Activated T-helper 17 cell treated with anti-CD3 and anti-CD28 coated beads, Interleukin-2, amount 50 U/mL, for 72 hours (primary cell): Measurements from ENCODE around the gene TSPAN6. TPM values are rescaled to one million over a fixed set of nuclear protein-coding genes. Genes with fewer than 3 reads are reported as not detected.
A peak's percentile ranks its signal among the peaks of the same experiment; 100 is the strongest.

Source experiments
- ATAC-seq: fragments of 150-1000 bp; cut with Tn5 transposase; replicated peaks from 2 replicates; pipeline ENCODE4 v1.10.0; 2021; ENCODE audit warnings: mild to moderate bottlenecking, moderate library complexity
- H3K27ac Mint-ChIP-seq: one replicate; pipeline ENCODE4 v1.8.0; 2022; ENCODE audit warnings: mixed read lengths
- H3K27me3 Mint-ChIP-seq: one replicate; pipeline ENCODE4 v1.8.0; 2022; ENCODE audit warnings: mixed read lengths
- H3K36me3 Mint-ChIP-seq: one replicate; pipeline ENCODE4 v1.8.0; 2022; ENCODE audit warnings: low read depth, mild to moderate bottlenecking, mixed read lengths
- H3K4me1 Mint-ChIP-seq: one replicate; pipeline ENCODE4 v1.8.0; 2022; ENCODE audit warnings: mixed read lengths
- H3K4me3 Mint-ChIP-seq: one replicate; pipeline ENCODE4 v1.8.0; 2022; ENCODE audit warnings: mild to moderate bottlenecking, mixed read lengths
- H3K9me3 Mint-ChIP-seq: one replicate; pipeline ENCODE4 v1.8.0; 2022; ENCODE audit warnings: mixed read lengths
- total RNA-seq, 2 donors: library from RNA; stranded (reverse); gene quantifications; one replicate each; pipeline ENCODE4 v1.2.3, GENCODE V29; 2022

Gene TSPAN6
- total RNA-seq, 2 donors from 2014 or later = not detected

DNA sequence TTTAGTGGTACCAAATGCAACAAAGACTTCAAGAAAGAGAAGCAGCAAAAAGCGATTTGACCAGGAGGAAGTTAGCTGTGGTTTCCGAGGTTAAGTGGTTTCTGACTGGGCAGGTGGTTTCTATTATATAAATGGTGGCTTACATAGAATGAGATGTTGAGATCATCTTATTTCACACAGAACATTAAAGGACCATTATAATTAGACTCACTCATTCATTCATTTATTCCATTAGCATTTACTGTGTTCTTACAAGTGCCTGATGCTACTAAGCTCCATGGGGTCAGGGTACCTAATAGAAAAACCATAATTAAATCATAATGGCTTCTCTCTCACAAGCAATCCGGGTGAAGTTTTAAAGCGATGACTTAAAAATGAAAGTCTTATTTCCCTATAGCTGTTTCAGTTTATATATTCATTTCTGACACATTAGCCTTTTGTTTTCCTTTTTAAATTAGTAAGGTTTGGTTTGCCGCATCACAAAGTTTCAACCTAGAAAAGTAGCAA is 10.6 kb downstream of the TSPAN6 start:
- H3K27me3 Mint-ChIP-seq = no peaks in the 10 kb centered on the region
- peaks cover 8% of the 10 kb centered on the region for H3K4me1 Mint-ChIP-seq
- H3K36me3 Mint-ChIP-seq = no peaks in the 10 kb centered on the region
- peak overlapping the region; percentile 12 for H3K27ac Mint-ChIP-seq
- no peaks in the 10 kb centered on the region for H3K9me3 Mint-ChIP-seq
- H3K4me3 Mint-ChIP-seq = peak overlapping the region; percentile 26
- ATAC-seq = peak; percentile 64

DNA sequence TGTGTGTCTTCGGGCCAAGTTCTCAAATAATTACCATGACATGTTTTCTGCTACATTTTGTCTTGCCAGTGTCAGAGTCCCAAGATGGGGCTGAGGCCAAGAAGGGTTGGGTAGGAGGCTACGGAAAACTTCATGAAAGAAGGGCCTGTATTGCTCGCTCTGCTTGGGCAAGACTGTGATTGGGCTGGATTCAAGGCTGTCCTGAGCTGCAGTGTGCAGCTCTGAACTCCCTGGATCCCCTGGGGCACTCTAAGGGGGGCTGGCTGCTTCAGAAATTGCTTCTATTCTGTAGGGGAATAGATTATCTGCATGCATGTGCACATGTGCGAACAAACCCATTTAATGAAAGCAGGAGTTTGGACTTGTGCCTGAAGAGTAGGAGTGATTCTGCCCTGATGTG is 13.6 kb downstream of the TSPAN6 start:
- Mint-ChIP-seq H3K4me3 (no peak overlapping the region), H3K36me3 (no peaks in the 10 kb centered on the region), H3K4me1 (peaks cover 8% of the 10 kb centered on the region), H3K9me3 (no peaks in the 10 kb centered on the region), H3K27ac (no peak overlapping the region), H3K27me3 (no peaks in the 10 kb centered on the region)
- no peak for ATAC-seq

DNA sequence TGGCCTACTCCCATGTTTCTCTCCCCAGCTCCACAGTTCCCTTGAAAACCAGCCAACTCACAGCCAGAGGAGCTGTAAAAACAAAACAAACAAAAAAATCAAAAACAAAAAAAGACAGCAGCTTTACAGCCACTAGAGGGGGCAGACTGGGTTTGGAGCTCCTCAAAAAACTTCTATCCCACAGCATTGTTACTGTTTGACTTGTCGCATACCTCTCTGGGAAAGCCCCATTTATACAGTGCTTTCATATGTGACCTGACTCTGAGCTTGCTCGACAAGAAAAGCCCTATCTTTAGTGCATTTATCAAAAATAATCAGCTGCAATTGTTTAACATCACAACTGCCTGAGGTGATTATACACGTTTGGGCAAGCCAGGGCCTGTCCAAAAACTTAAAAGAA is 21.6 kb downstream of the TSPAN6 start:
- Mint-ChIP-seq H3K9me3 (no peaks in the 10 kb centered on the region), H3K36me3 (no peaks in the 10 kb centered on the region), H3K27me3 (peaks cover 12% of the 10 kb centered on the region), H3K4me1 (no peaks in the 10 kb centered on the region), H3K27ac (no peak overlapping the region), H3K4me3 (no peak overlapping the region)
- peak; percentile 85 for ATAC-seq

DNA sequence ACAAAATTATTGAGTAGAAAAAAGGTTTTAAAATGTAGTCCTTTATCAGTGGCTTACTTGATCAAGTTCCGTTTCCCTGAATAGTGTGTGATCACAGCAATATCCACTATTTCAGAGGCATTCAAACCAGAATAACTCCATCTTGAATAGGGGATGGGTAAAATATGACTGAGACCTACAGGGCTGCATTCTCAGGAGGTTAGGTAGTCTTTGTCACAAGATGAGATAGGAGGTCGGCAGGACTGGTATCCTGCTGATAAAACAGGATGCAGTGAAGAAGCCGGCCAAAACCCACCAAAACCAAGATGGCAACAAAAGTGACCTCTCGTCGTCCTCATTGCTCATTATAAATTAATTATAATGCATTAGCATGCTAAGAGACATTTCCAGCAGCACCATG is 24.7 kb downstream of the TSPAN6 start:
- no peak for ATAC-seq
- Mint-ChIP-seq H3K27ac (no peak overlapping the region), H3K36me3 (no peaks in the 10 kb centered on the region), H3K9me3 (no peaks in the 10 kb centered on the region), H3K4me1 (no peaks in the 10 kb centered on the region), H3K4me3 (no peak overlapping the region), H3K27me3 (peaks cover 9% of the 10 kb centered on the region)

DNA sequence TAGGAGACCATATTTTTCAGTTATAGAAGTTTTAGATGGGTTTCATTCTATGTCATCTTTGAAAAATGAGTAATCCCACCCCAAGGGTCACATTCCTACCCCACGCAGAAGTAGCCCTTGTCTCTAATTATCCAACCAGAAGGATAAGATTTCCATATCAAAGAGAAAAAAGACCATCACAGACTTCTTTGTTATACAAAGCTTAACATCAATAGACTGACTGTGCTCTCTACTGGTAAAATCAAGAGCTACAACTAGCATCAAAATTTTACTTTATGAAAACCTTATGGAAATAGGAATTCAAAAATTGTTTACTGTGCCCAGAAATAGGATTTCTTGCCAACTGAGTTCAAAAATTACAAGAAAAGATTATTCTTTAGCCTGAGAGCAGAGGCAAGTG is 27.0 kb downstream of the TSPAN6 start:
- Mint-ChIP-seq H3K4me1 (no peaks in the 10 kb centered on the region), H3K27me3 (peaks cover 9% of the 10 kb centered on the region)

DNA sequence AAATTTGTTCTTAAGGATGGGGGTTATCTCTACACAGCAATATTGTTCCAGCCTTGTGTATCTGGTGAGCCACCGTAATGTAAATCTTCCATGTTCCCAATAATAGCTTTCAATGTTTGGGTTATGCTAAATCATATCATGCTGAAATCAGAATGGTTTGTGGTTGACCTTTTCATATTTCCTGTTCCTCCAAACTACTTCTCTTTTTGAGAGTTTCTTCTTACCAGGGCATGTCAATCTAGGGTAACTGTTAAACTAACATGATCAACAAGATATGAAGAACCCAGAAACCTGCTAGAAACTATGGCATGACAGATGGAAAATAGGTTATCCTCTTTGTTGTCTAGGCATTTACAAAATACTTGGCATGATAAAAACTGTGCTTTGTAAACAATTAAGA is 29.9 kb downstream of the TSPAN6 start:
- H3K27ac Mint-ChIP-seq = no peak overlapping the region
- no peaks in the 10 kb centered on the region for H3K9me3 Mint-ChIP-seq
- no peak overlapping the region for H3K4me3 Mint-ChIP-seq
- peak; percentile 21 for ATAC-seq
- no peaks in the 10 kb centered on the region for H3K36me3 Mint-ChIP-seq
- no peaks in the 10 kb centered on the region for H3K4me1 Mint-ChIP-seq
- no peaks in the 10 kb centered on the region for H3K27me3 Mint-ChIP-seq

More for the DNA sequence above, 27.0 kb downstream of the TSPAN6 start:
- H3K27ac Mint-ChIP-seq = no peak overlapping the region
- no peak for ATAC-seq
- no peaks in the 10 kb centered on the region for H3K36me3 Mint-ChIP-seq
- no peak overlapping the region for H3K4me3 Mint-ChIP-seq
- no peaks in the 10 kb centered on the region for H3K9me3 Mint-ChIP-seq

DNA sequence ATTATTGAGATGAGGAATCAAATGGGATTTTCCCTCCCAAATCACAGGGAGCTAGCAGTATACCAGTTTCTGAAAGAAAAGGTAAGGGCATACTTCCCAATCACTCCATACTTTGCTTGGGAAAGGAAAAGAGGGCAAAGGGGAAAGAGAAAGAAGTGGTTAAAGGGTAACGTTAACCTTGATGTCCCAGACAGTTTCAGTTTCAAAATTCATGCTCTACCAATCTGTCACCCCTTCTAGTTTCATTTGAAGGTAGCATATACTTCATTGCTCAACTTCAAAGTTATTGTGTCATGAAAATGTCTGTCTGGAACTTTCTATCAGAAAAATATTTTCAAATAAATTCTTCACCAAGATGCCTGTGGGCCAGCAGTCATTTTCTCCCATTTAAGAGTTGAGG is 35.8 kb downstream of the TSPAN6 start:
- H3K27me3 Mint-ChIP-seq = no peaks in the 10 kb centered on the region

DNA sequence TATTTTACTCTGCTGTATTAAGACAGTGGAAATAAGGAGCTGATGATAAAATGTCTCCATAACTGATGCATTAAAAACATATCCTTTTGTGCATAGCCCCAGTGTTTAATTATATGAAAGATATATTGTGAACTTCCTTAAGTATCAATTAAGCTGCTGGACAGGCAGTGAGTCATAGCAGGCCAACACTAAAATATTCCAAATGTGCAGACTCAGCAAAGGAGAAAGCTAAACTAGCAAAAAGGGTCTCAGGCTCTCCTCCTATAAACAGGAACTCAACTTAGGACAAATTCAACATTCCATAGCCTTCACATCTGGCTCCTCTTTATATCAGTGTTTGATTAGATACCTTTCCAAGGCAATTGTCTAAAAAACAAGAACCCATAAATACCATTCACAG is 36.3 kb downstream of the TSPAN6 start:
- no peaks in the 10 kb centered on the region for H3K27me3 Mint-ChIP-seq
- no peaks in the 10 kb centered on the region for H3K4me1 Mint-ChIP-seq
- no peaks in the 10 kb centered on the region for H3K36me3 Mint-ChIP-seq
- no peak for ATAC-seq
- no peaks in the 10 kb centered on the region for H3K9me3 Mint-ChIP-seq
- H3K27ac Mint-ChIP-seq = no peak overlapping the region
- no peak overlapping the region for H3K4me3 Mint-ChIP-seq

More for the DNA sequence above, 35.8 kb downstream of the TSPAN6 start:
- Mint-ChIP-seq H3K27ac (no peak overlapping the region), H3K4me3 (no peak overlapping the region), H3K36me3 (no peaks in the 10 kb centered on the region), H3K9me3 (no peaks in the 10 kb centered on the region), H3K4me1 (no peaks in the 10 kb centered on the region)
- ATAC-seq = peak; percentile 46

DNA sequence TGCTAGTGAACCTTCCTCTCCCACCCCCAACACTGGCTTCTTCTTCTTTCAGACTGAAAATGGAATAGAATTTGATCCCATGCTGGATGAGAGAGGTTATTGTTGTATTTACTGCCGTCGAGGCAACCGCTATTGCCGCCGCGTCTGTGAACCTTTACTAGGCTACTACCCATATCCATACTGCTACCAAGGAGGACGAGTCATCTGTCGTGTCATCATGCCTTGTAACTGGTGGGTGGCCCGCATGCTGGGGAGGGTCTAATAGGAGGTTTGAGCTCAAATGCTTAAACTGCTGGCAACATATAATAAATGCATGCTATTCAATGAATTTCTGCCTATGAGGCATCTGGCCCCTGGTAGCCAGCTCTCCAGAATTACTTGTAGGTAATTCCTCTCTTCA is 37.1 kb downstream of the TSPAN6 start:
- no peak overlapping the region for H3K4me3 Mint-ChIP-seq
- H3K9me3 Mint-ChIP-seq = no peaks in the 10 kb centered on the region
- no peak overlapping the region for H3K27ac Mint-ChIP-seq
- ATAC-seq = no peak
- no peaks in the 10 kb centered on the region for H3K4me1 Mint-ChIP-seq
- H3K36me3 Mint-ChIP-seq = no peaks in the 10 kb centered on the region
- H3K27me3 Mint-ChIP-seq = no peaks in the 10 kb centered on the region

DNA sequence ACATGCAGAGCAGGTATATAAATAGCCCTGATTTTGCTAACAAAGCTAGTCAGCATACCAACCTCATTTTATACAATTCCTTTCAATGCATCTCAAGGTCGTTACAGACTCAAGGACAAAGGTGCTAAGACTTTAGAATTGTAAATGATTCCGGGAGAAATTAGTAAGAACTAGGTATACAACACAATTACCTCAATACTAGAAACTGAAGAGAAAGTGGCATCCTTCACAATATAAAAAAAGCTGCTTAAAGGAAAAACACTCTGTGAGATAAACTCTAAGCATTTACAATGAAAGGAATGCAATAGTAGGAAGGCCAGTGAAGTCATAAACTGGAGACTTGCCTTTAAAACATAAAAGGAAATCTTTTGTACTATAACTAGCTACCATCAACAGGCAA is 40.0 kb downstream of the TSPAN6 start:
- Mint-ChIP-seq H3K27me3 (no peaks in the 10 kb centered on the region), H3K36me3 (no peaks in the 10 kb centered on the region), H3K27ac (no peak overlapping the region), H3K4me1 (no peaks in the 10 kb centered on the region), H3K4me3 (no peak overlapping the region), H3K9me3 (no peaks in the 10 kb centered on the region)
- no peak for ATAC-seq

DNA sequence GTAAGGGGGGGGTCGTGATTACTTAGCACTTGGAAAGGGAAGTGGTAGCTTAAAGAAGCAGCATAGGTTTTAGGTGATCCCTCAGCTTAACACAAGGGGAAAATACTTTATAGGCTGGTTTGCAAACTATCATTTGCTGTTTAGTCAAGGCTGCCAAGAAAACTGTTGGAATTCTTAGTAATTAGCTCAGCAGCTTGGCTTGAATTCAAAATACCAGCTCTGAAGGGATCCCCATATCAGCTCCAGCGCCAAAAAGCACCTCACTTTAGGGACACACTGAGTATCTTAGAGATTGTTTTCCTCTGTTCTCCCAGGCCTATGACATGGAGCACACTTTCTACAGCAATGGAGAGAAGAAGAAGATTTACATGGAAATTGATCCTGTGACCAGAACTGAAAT is 43.0 kb downstream of the TSPAN6 start:
- Mint-ChIP-seq H3K36me3 (no peaks in the 10 kb centered on the region), H3K27ac (no peak overlapping the region), H3K4me3 (no peak overlapping the region), H3K9me3 (no peaks in the 10 kb centered on the region), H3K27me3 (no peaks in the 10 kb centered on the region), H3K4me1 (no peaks in the 10 kb centered on the region)
- no peak for ATAC-seq

DNA sequence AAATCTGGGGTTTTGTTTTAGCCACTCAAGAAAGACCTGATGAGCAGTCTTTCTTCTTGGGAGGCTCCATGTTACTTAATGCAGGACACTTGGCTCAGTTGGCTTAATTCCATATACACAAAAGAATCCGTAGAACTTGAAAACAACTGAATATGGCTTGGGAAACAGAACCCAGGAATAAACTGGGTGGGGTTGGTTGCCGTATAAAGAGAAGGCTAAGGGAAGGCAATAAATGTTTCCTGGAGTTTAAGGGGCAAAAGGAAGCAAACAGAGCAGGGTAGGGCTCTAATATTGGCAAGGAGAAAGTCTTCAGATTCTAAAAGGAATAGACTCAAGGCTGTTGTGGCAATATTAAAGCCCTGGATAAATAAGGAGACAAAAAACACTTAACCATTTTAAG is 43.5 kb downstream of the TSPAN6 start:
- Mint-ChIP-seq H3K36me3 (no peaks in the 10 kb centered on the region), H3K9me3 (no peaks in the 10 kb centered on the region), H3K27me3 (peaks cover under 1% of the 10 kb centered on the region), H3K4me3 (no peak overlapping the region), H3K4me1 (no peaks in the 10 kb centered on the region), H3K27ac (no peak overlapping the region)
- no peak for ATAC-seq

DNA sequence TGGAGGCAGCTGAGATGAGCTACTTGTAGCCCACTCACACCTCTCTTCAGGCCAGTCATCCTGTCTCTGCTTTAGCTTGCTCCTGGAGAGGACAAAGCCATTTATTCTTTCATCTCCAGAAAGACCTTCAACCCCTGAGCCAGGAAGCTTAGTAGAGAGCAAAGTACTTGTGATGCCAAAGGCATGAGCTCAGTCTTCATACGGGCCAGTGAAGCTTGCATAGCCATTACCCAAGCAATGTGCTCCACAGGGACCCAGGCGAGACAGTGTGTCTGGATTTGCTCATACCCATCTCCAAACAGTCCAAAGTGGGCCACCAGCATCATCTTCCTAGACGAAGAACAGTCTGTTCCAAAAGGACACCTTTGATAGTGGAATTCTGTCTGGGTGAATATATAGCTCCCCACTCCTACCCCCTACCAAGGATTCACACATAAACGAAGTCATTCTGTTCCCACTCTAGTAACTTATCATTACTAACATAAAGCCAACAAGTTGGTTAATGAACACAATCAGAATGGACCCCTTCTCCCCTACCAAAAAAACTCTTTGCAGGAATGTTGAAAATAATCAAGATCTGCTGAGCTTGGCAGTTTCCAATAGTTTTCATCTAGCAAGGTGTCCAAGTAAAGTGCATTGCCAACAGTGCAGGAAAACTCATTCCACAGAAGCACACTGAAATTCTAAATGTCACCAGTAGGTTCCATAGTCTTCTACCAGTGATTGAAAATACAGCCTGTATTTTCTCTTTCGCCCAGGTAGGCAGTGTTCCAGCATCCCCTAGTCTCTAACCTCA is 45.2 kb downstream of the TSPAN6 start:
- Mint-ChIP-seq H3K27ac (no peak overlapping the region), H3K36me3 (no peaks in the 10 kb centered on the region), H3K4me3 (no peak overlapping the region), H3K9me3 (no peaks in the 10 kb centered on the region), H3K4me1 (no peaks in the 10 kb centered on the region), H3K27me3 (peaks cover 4% of the 10 kb centered on the region)
- ATAC-seq = no peak

DNA sequence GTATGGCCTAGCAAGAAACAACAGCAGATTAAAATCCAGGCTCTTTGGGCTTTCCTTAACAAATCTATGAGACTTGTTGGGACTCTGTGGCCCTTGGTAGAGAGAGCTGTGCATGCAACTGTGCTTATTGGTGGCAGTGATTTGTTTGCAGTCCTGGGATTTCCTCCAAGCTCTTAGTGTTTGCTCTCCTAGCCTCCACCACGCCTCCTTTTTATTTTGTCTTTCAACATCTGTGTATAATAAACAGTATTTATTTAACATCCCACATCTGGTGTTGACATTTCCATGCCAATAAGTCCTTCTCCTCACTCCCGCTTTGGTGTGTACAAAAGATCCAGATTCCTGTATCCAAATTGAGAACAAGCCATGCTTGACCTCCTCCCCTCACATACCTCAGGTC is 48.7 kb downstream of the TSPAN6 start:
- peaks cover 17% of the 10 kb centered on the region for H3K27me3 Mint-ChIP-seq
- ATAC-seq = no peak
- H3K4me3 Mint-ChIP-seq = no peak overlapping the region
- no peak overlapping the region for H3K27ac Mint-ChIP-seq
- no peaks in the 10 kb centered on the region for H3K9me3 Mint-ChIP-seq
- H3K36me3 Mint-ChIP-seq = no peaks in the 10 kb centered on the region
- H3K4me1 Mint-ChIP-seq = no peaks in the 10 kb centered on the region

DNA sequence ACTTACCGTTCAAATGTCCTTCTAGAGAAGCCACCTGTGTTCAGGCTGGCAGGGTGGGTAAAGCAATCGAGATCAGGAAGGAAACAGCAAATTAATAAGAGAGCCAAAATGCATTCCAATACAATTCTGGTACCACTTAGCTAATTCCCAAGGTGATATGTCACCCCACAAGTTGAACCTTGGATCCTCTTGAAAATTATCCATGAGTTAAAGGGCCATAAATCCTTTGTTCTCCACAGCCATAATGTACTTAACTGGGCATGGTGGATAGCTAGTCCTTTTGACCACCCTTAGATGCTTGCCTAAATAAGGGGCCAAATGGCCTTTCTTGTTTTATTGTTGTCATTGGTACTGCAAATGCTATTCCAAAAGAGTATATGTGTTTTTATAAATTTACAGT is 49.9 kb downstream of the TSPAN6 start:
- no peaks in the 10 kb centered on the region for H3K9me3 Mint-ChIP-seq
- H3K36me3 Mint-ChIP-seq = no peaks in the 10 kb centered on the region
- no peak for ATAC-seq
- H3K27me3 Mint-ChIP-seq = peaks cover 23% of the 10 kb centered on the region
- H3K4me1 Mint-ChIP-seq = no peaks in the 10 kb centered on the region
- H3K4me3 Mint-ChIP-seq = no peak overlapping the region
- H3K27ac Mint-ChIP-seq = no peak overlapping the region
